ENCODE results near the gene GATAD2B. TPM values are rescaled to one million over a fixed set of nuclear protein-coding genes. Genes with fewer than 3 reads are reported as not detected.

Gene GATAD2B
- total RNA-seq, 4 donors from 2014 or later, result 16.8 to 26.5 (median 24.6) TPM

DNA sequence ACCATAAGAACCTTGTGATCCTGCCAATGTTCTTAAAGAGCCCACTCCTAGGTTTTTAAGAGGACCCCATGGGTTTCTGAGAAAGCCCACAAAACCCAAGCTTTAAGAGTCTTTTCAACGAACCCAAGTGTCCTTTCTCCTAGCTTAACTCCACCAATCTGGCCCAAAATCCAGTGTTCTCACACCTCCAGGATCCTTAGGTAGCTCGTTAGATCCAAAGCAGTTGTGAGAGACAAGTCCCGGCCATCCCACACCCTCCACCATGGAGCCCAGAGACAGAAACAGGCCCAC lies 22.0 kb upstream of the GATAD2B start:
- no peak for DNase-seq (ENCODE audit: low spot score in 2 of 2)
- H3K27me3 ChIP-seq, result no peaks in the 10 kb centered on the region
- no peaks in the 10 kb centered on the region for H3K9me3 ChIP-seq
- H3K36me3 ChIP-seq, result peaks cover 3 to 57% (median 7%) of the 10 kb centered on the region in 3 donors
- peak overlapping the region; percentile 91 to 99 (median 96) for H3K27ac ChIP-seq
- 70 to 80% methylated on average over 3 of the region's 3 CpGs for WGBS, 2 donors
- H3K4me1 ChIP-seq, result peaks cover 0 to 29% (median 14%) of the 10 kb centered on the region in 4 donors
- TF ChIP-seq POLR2A (IDR thresholded peaks at IDR 0.05) (no peak), EP300 (IDR thresholded peaks at IDR 0.05) (no peak)
- TF ChIP-seq, protein P1, sequence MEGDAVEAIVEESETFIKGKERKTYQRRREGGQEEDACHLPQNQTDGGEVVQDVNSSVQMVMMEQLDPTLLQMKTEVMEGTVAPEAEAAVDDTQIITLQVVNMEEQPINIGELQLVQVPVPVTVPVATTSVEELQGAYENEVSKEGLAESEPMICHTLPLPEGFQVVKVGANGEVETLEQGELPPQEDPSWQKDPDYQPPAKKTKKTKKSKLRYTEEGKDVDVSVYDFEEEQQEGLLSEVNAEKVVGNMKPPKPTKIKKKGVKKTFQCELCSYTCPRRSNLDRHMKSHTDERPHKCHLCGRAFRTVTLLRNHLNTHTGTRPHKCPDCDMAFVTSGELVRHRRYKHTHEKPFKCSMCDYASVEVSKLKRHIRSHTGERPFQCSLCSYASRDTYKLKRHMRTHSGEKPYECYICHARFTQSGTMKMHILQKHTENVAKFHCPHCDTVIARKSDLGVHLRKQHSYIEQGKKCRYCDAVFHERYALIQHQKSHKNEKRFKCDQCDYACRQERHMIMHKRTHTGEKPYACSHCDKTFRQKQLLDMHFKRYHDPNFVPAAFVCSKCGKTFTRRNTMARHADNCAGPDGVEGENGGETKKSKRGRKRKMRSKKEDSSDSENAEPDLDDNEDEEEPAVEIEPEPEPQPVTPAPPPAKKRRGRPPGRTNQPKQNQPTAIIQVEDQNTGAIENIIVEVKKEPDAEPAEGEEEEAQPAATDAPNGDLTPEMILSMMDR (IDR thresholded peaks at IDR 0.05), result no peak
- H3K4me3 ChIP-seq, result peak overlapping the region in 3 of 4 donors; percentile 65 to 94 (median 73)

DNA sequence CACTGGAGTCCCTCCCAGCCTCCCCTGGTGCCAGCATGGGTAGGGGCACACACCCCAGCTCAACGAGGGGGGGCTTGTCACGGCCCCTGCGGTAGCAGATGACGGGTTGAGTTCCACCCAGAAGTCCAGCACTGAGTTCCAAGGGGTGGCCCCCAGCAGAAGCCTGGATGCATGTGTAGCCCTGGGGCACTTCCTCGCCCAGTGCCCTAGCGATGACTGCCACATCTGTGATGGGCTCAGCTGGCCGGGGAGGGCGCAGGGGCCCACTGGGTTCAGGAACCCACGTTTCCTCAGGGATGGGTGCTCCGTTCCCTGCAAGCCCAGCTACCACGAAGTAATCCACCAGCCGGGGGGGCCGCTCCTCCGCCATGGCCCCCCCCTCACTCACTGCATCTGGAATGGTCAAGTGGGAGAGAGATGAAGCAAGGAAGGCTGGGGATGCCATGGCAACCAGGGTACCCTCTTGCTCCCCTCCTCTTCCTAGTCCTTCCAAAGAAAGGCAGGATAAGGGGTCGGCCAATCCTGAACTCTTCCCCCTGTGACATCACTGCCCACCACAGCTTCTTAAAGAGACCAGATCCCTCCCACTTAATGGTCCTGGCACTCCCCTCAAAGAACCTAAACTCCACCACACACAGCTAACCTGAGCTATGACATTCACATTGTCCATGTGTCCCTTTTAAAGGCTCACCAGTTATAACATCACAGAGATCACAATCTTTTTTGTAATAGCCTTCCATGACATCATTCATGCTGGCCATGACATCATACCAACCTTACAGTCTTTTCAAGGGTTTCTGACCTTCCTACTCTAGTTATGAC lies 21.4 kb upstream of the GATAD2B start:
- peaks cover 3 to 57% (median 11%) of the 10 kb centered on the region in 3 donors for H3K36me3 ChIP-seq
- peak overlapping the region in 2 of 4 donors; percentile 65 to 94 for H3K4me3 ChIP-seq
- WGBS, 2 donors, result 74 to 75% methylated on average over 11 to 15 of the region's 15 CpGs
- H3K27ac ChIP-seq, result peak overlapping the region; percentile 91 to 99 (median 96)
- H3K4me1 ChIP-seq, result peaks cover 0 to 29% (median 14%) of the 10 kb centered on the region in 4 donors
- no peaks in the 10 kb centered on the region for H3K9me3 ChIP-seq
- no peak for DNase-seq (ENCODE audit: low spot score in 2 of 2)
- no peaks in the 10 kb centered on the region for H3K27me3 ChIP-seq
- TF ChIP-seq, protein P1 (IDR thresholded peaks at IDR 0.05), result no peak
- no peak for TF ChIP-seq EP300 (IDR thresholded peaks at IDR 0.05)
- TF ChIP-seq POLR2A (IDR thresholded peaks at IDR 0.05), result no peak

DNA sequence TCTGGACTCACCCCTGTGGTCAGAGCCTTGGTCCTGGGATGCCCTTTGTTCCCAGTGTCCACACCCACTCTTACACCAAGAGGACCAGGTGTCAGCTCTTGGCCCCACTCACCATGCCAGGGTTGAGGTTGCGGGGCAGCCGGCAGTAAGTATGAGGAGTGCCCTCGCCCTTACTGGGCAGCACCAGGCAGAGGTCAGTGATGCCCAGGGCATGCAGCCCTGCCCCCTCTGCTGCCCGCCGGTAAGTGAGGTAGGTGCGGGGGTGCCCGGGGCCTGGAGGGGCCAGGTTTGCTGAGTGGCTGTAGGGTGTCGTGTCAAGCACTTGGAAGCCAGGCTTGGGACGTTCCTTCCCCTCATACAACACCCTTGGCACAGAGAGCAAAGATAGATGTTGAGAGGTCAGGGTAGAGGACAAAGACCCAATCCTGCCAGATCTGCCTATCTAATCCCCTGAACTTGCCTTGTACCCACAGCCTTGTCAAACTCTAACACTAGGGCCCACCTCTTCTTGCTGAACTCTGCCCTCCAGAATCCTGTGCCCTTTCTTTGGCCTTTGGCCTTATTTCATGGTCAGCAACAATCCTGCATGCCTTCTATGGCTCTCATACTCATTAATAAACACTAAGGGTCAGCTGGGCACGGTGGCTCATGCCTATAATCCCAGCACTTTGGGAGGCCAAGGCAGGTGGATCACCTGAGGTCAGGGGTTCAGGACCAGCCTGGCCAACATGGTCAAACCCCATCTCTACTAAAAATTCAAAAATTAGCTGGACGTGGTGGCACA lies 20.2 kb upstream of the GATAD2B start:
- Histone ChIP-seq H3K4me1 (peaks cover 0 to 29% (median 14%) of the 10 kb centered on the region in 4 donors), H3K27me3 (no peaks in the 10 kb centered on the region), H3K27ac (no peak overlapping the region), H3K4me3 (no peak overlapping the region), H3K36me3 (peaks cover 3 to 57% (median 9%) of the 10 kb centered on the region in 3 donors), H3K9me3 (no peaks in the 10 kb centered on the region)
- WGBS, 2 donors, result 83 to 85% methylated on average over 11 of the region's 11 CpGs
- TF ChIP-seq, protein P1 (IDR thresholded peaks at IDR 0.05), result no peak
- TF ChIP-seq POLR2A (IDR thresholded peaks at IDR 0.05) (no peak), EP300 (IDR thresholded peaks at IDR 0.05) (no peak)
- DNase-seq (ENCODE audit: low spot score in 2 of 2), result no peak

DNA sequence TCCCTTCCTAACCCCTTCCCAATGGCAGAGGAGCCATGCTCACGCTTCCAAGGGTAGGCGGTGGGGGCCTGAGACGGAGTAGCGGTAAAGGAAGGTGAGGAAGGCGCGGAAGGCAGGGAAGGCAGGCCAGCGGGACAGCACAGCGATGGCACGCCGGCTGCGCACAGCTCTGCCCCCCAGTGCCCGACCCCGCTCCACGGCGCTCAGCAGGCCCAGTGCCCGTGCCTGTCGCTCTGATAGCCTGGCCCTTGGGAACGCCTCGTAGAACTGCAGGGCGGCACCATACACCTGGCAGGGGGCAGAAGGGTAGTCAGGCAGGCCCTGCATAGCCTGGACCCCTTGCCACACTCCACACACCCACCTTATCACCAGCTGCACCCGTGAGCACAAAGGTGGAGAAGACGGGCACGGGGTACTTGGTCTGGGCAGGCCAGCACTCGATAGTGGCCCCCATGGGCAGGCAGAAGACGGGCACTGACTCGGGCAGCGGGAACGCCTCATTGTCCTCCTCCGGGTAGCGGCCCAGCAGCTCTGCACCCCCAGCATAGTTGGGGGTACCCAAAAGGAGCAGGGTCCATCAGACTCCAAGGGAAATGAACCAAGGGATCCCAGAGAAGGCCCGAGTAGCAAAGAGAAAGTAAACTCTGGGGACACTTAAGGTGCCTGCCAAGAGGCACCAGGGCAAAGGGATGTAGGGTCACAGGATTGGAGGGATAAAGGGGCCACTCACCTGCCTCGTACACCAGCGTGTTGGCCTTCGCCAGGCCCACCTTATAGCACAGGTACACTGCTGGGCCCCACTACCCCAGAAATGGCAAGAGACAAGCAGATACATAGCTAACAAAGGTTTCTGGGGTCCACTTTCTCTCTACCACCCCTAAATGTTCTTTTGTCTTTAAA lies 19.3 kb upstream of the GATAD2B start:
- DNase-seq (ENCODE audit: low spot score in 2 of 2), result no peak
- H3K4me3 ChIP-seq, result no peak overlapping the region
- peaks cover 0 to 26% (median 14%) of the 10 kb centered on the region in 4 donors for H3K4me1 ChIP-seq
- H3K27me3 ChIP-seq, result no peaks in the 10 kb centered on the region
- WGBS, 2 donors, result 93 to 94% methylated on average over 31 of the region's 34 CpGs
- peaks cover 3 to 60% (median 15%) of the 10 kb centered on the region in 3 donors for H3K36me3 ChIP-seq
- no peak overlapping the region for H3K27ac ChIP-seq
- no peaks in the 10 kb centered on the region for H3K9me3 ChIP-seq
- no peak for TF ChIP-seq EP300 (IDR thresholded peaks at IDR 0.05)
- TF ChIP-seq POLR2A (IDR thresholded peaks at IDR 0.05), result no peak
- TF ChIP-seq, protein P1 (IDR thresholded peaks at IDR 0.05), result no peak
